Mucosa of stomach (tissue), 1 donor: ENCODE results near the gene LIMD2.

Source experiments
- H3K27me3 ChIP-seq: one replicate; pipeline ENCODE4 v1.7.0; 2013; ENCODE audit warnings: mild to moderate bottlenecking, low read length; ENCODE audit not compliant: control insufficient read depth, insufficient read depth
- H3K36me3 ChIP-seq: one replicate; pipeline ENCODE4 v1.7.0; 2013; ENCODE audit warnings: low read length; ENCODE audit not compliant: control insufficient read depth, insufficient read depth
- H3K4me1 ChIP-seq: one replicate; pipeline ENCODE4 v1.7.0; 2013; ENCODE audit warnings: mild to moderate bottlenecking, low read length; ENCODE audit not compliant: control insufficient read depth, insufficient read depth
- H3K4me3 ChIP-seq: one replicate; pipeline ENCODE4 v1.7.0; 2013; ENCODE audit warnings: low read length
- H3K9ac ChIP-seq: one replicate; pipeline ENCODE4 v1.7.0; 2013; ENCODE audit warnings: mild to moderate bottlenecking, low read length, moderate library complexity
- H3K9me3 ChIP-seq: one replicate; pipeline ENCODE4 v1.7.0; 2013; ENCODE audit warnings: mild to moderate bottlenecking, low read length, moderate library complexity; ENCODE audit not compliant: control insufficient read depth
- donor health status: Pancreatic carcinoma.

The LIMD2 gene

DNA sequence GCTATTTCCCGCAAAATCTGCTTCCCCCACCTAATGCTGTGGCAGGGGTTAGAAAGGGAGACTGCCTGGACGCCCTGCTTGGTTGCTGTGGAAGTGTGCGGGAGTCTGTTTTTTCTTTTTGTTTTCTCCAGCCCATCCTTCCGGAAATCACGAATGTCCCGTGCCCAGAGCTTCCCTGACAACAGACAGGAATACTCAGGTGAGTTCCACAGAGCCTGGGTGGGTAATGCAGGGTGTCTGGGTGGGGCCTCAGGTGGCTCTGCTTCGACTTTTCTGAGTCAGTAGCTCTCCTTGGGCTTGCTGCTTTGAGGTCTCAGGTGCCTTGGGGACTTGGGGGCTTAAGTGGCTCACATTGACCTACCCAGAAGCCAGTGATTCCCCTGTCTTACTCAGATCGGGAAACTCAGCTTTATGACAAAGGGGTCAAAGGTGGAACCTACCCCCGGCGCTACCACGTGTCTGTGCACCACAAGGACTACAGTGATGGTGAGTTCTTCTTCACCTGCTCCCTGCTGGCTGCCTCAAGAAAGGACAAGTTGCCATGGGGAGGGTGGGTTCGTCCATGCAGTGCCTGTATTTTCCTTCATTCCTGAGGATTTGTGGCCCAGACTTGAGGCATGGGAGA is 11.4 kb downstream of the LIMD2 start:
- no peaks in the 10 kb centered on the region for H3K4me1 ChIP-seq
- H3K27me3 ChIP-seq: no peaks in the 10 kb centered on the region
- H3K36me3 ChIP-seq: peaks cover 19% of the 10 kb centered on the region
- H3K4me3 ChIP-seq: no peak overlapping the region
- H3K9ac ChIP-seq: no peak overlapping the region
- no peaks in the 10 kb centered on the region for H3K9me3 ChIP-seq

DNA sequence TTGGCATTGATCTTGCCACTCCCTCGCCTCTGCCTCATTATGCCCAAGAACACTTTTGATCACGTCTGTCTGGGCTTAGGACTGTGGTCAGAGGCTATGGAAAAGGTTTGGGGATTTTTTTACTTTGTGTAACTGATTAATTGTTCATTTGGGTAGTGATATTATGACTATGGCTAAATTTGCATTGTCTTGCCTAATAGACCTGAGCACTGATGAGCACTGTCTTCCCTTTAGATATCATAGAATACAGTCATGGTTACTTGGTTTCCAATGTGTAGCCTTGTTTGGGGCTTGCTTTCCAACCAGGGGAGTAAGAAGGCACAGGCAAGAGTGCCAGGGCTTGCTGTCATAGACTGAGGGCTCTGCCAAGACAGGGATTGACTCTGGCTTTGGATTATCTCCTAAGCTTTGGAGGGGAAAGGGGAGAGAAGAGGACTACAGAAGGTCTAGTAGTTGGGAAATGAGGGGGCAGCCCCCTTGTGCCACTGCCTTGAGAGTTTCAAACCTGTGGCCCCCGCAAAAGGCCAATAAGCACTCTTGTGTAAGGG is 13.7 kb downstream of the LIMD2 start:
- Histone ChIP-seq H3K9me3 (no peaks in the 10 kb centered on the region), H3K36me3 (peaks cover 16% of the 10 kb centered on the region), H3K4me3 (no peak overlapping the region), H3K4me1 (no peaks in the 10 kb centered on the region), H3K9ac (no peak overlapping the region), H3K27me3 (no peaks in the 10 kb centered on the region)

DNA sequence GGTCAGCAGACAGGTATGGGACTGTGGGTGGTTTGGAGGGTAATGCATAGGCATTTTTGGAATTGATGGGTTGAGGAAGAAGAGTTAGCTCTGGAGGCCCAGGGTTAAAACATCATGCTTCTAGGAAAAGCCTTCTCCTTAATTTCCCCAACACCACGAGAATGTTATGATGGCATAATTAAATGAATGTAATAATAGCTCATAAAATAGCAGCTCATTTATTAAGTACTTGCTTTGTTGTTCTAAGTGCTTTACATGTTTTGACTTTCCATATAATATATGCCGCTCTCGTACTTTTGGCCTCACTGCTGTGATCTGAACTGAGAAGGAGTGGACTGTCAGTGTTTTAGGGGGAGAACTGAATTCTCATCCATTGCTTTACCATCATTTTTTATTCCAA is 14.3 kb downstream of the LIMD2 start:
- no peak overlapping the region for H3K9ac ChIP-seq
- H3K27me3 ChIP-seq: no peaks in the 10 kb centered on the region
- H3K4me3 ChIP-seq: no peak overlapping the region
- peaks cover 11% of the 10 kb centered on the region for H3K36me3 ChIP-seq
- no peaks in the 10 kb centered on the region for H3K9me3 ChIP-seq
- no peaks in the 10 kb centered on the region for H3K4me1 ChIP-seq

DNA sequence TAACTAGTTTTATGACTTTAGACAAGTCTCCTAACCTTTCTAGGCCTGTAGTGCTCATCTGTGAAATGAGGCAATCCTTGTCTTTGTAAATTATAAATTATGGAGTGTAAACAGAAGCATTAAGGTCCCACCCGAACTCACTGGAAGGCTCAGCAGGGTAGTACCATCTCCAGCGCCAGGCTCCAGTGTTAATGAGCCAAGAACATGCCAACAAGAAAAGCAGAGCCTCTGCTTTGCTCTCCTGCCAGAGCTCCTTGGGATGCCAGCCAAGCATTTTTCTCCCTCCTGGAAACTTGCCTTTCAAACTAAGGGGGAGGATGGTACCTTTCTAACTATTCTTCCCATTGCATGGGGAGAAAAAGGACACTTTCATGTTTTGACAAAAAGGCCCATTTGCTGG is 14.9 kb downstream of the LIMD2 start:
- Histone ChIP-seq H3K4me3 (no peak overlapping the region), H3K9me3 (no peaks in the 10 kb centered on the region), H3K36me3 (peaks cover 11% of the 10 kb centered on the region), H3K27me3 (no peaks in the 10 kb centered on the region), H3K9ac (no peak overlapping the region), H3K4me1 (no peaks in the 10 kb centered on the region)

DNA sequence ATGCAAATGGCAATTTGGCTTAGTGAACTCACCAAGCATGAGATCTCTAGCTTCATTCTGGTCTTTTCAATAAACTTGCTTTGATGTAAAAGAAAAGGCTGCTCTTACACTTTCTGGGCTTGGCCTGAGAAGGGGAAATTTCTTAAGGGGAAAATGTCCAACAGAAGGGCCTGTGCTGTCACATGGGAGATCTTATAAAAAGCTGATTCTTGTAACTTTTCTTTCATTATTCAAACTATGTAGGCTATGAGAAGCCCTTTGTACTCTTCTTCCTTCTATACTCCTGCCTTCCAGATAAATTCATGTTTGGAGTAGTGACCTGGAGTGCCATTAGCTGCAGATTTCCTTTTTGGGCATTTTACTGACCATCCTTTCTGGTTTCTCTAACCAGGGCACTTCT is 16.9 kb downstream of the LIMD2 start:
- no peak overlapping the region for H3K4me3 ChIP-seq
- no peaks in the 10 kb centered on the region for H3K27me3 ChIP-seq
- H3K4me1 ChIP-seq: no peaks in the 10 kb centered on the region
- H3K9me3 ChIP-seq: no peaks in the 10 kb centered on the region
- H3K9ac ChIP-seq: no peak overlapping the region
- H3K36me3 ChIP-seq: no peaks in the 10 kb centered on the region

DNA sequence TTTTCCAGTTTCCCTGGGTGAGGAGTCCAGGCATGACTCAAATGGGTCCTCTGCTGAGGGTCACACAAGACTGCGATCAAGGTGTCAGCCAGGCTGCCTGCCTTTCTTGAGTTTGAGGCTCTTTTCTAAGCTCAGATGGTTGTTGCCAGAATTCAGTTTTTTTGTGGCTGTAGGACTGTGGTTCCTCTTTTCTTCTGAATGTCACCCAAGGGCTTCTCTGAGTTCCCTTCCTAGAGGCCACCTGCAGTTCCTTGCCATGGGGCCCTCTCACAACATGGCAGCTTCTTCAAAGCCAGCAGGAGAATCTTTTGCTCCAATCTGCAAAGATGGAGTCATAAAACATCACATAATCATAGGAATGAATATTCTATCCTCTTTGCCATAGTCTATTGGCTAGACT is 17.5 kb downstream of the LIMD2 start:
- no peaks in the 10 kb centered on the region for H3K4me1 ChIP-seq
- H3K36me3 ChIP-seq: no peaks in the 10 kb centered on the region

DNA sequence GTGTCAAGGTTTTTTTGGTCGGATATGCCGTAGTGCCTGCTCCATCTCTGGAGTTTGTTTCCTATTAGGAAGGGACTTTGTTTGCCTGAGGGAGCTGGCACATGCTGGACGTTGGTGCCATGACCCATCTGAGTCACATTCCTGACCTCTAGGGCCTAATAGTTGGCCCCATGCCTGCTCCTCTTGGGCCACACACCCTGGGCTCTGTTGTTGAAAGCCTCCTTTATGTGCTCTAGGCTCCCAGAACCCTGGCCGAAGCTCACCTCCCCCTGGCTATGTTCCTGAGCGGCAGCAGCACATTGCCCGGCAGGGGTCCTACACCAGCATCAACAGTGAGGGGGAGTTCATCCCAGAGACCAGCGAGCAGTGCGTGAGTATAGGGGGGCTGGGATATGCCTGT is 18.4 kb downstream of the LIMD2 start:
- Histone ChIP-seq H3K9me3 (no peaks in the 10 kb centered on the region), H3K4me1 (peaks cover 4% of the 10 kb centered on the region), H3K27me3 (no peaks in the 10 kb centered on the region), H3K9ac (no peak overlapping the region), H3K36me3 (no peaks in the 10 kb centered on the region), H3K4me3 (no peak overlapping the region)

More for the DNA sequence above, 17.5 kb downstream of the LIMD2 start:
- Histone ChIP-seq H3K4me3 (no peak overlapping the region), H3K9me3 (no peaks in the 10 kb centered on the region), H3K27me3 (no peaks in the 10 kb centered on the region), H3K9ac (no peak overlapping the region)

DNA sequence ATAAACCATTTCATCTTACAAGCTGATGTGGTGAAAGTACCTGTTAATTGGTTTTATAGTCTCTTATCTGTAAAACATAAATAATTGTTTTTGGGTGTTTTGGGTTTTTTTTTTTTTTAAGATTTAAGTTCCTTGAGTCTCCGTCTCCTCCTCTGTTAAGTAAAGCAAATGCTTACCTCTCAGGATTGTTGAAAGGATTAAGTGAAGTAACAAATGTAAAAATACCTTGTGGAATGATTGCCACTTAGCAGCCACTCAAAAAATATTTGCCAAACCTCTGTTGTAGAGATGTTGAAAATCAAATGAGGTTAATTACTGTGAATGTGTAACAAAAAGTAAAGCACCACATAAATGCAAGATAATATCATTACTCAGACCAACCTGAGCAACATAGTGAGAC is 19.2 kb downstream of the LIMD2 start:
- H3K4me1 ChIP-seq: peaks cover 12% of the 10 kb centered on the region
- H3K4me3 ChIP-seq: no peak overlapping the region
- H3K9ac ChIP-seq: no peak overlapping the region
- H3K9me3 ChIP-seq: no peaks in the 10 kb centered on the region
- H3K36me3 ChIP-seq: no peaks in the 10 kb centered on the region
- no peaks in the 10 kb centered on the region for H3K27me3 ChIP-seq

DNA sequence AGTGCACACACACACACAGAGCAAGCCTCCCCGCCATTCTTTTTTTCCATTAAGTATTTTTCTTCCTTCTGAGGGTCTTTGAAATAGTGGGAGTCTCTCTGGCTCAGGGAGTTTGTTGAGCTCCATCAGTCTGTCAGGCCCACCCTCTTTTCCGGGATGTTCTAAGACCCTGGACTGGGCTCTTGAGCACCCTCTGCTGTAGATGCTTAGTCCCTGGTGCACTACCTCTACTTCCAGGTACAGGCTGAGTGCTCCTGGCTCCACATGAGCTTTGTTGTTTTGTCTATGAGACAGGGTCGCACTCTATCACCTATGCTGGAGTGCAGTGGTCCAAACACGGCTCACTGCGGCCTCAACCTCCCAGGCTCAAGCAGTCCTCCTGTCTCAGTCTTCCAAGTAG is 20.7 kb downstream of the LIMD2 start:
- H3K36me3 ChIP-seq: no peaks in the 10 kb centered on the region
- no peak overlapping the region for H3K4me3 ChIP-seq
- no peaks in the 10 kb centered on the region for H3K27me3 ChIP-seq
- peaks cover 27% of the 10 kb centered on the region for H3K4me1 ChIP-seq
- H3K9ac ChIP-seq: no peak overlapping the region
- no peaks in the 10 kb centered on the region for H3K9me3 ChIP-seq

DNA sequence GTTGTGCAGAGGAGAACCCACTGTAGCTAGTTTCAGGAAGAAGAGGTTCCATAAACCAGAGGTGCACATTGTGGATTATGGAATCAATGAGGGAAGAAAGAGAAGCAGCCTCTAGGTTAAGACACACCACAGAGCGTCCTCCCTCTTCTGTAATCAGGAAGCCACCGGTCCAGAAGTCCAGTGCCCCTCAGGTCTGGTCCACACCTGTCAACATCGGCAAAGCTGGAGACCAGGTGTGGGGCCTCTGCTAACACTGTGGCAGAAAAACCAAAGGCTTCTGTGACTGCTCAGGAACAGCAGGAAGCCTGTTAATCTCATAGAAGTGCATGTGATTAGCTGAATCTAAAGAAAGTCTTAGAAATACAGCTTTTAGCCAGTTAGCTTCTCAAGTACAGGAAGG is 23.3 kb downstream of the LIMD2 start:
- no peaks in the 10 kb centered on the region for H3K36me3 ChIP-seq
- peaks cover 27% of the 10 kb centered on the region for H3K4me1 ChIP-seq
- peak overlapping the region; percentile 42 for H3K9ac ChIP-seq
- H3K9me3 ChIP-seq: no peaks in the 10 kb centered on the region
- H3K27me3 ChIP-seq: no peaks in the 10 kb centered on the region
- H3K4me3 ChIP-seq: no peak overlapping the region

DNA sequence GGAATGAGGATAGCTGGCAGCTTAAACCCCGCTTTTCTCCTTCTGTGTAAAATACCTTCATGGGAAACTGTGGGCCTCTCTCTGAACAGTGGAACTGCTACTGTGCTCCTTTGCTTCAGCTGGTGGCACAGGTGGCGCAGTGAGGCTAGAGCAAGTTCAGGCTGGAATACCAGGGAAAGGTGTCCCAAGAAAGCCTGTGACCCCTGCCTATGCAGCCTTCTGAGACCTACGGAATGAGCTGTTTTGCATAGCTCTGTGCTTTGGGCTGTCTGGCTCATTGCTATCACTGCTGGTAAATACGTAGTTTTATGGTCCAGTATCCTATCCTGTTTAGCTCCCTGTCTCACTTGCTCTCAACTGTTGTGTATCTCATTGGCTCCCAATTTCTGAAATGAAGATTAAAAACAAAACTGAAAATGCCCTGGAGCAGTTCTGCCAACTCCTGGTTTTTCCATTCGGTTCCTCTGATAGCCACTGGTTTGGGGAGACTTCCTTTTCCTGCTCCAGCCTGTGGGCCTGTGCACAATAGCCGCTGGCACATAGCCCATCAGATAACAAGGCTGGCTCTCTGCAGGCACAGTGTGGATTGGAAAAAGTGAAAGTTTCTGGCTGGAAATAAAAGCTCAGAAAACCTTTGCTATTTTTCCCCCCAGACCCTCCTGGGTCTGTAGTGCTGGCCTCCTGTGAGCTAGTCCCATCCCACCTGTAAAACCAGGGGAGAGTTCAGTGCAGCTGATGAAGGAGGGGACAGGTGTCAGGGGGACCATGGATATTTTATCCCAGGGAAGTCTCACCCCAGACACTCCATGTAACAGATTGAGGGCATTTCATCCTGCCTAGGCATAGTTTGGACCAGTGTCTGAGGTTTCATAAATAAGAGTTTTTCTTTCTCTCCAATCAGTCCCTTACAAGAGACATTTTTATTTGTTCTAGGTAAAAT is 24.0 kb downstream of the LIMD2 start:
- Histone ChIP-seq H3K4me3 (peak overlapping the region; percentile 0), H3K36me3 (no peaks in the 10 kb centered on the region), H3K27me3 (no peaks in the 10 kb centered on the region), H3K9me3 (no peaks in the 10 kb centered on the region), H3K9ac (peak overlapping the region; percentile 42), H3K4me1 (peaks cover 27% of the 10 kb centered on the region)

DNA sequence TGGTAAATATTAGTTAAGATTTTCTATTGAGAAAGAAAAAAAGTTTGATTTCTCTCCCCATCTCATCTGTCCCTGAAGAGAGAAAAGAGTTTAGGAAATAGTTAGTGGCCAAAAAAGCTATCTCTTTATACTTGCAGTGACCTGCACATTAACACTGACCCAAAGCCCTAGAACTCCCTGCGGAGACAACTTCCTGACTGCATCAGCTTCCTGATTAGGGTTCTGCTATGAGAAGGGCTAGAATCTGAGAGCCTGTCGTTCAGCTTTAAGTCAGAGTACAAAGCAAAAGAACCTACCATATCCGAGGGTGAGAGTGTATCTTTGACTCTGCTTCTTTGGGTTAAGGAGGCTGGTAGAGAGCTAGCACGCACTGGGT is 24.7 kb downstream of the LIMD2 start:
- Histone ChIP-seq H3K9ac (peak overlapping the region; percentile 42), H3K4me3 (peak overlapping the region; percentile 0), H3K4me1 (peaks cover 27% of the 10 kb centered on the region), H3K9me3 (no peaks in the 10 kb centered on the region), H3K27me3 (no peaks in the 10 kb centered on the region), H3K36me3 (no peaks in the 10 kb centered on the region)
